Measurements from ENCODE around the gene TAC4.

The TAC4 gene

GRCh38 chr17:49788478-49789242, 59.2 kb downstream of the TAC4 start, which contains the start of gene KAT7:
KAT7 (plus strand) TSS chr17:49788681; CDS start chr17:49788835, 154 bp downstream.
- Mint-ChIP-seq H3K36me3 (ENCODE audit: low read depth) (peaks cover 36% of the 10 kb centered on the region), H3K9me3 (no peaks in the 10 kb centered on the region), H3K4me3 (peak within 1 kb of the TSS; percentile 91), H3K4me1 (ENCODE audit: low read depth) (peaks cover 34% of the 10 kb centered on the region), H3K27ac (peak within 1 kb of the TSS; percentile 98), H3K27me3 (ENCODE audit: low read depth) (peaks cover 2% of the 10 kb centered on the region)
- DNase-seq (ENCODE audit: low spot score) = peak; percentile 99

Measured in T-helper 2 cell treated with Interferon-gamma antibody and Interleukin-4, amounts not matched to agents 5 μg/mL and 100 μg/mL, for 36 hours (primary cell).